ENCODE data around the gene PTCRA.

- TF ChIP-seq REST (IDR thresholded peaks at IDR 0.05; ENCODE audit: low read depth) (no peak), POLR2A (IDR thresholded peaks at IDR 0.05; ENCODE audit: borderline replicate concordance, extremely low read depth, insufficient read depth, insufficient read length) (no peak), CTCF (IDR thresholded peaks at IDR 0.05 in 2 of 3, conservative IDR thresholded peaks at IDR 0.05 in 1 of 3; ENCODE audit: borderline replicate concordance in 1 of 3, insufficient read depth in 1 of 3, low read depth in 2 of 3, low read length in 2 of 3) (no peak), EZH2 (IDR thresholded peaks at IDR 0.05) (no peak), POLR2AphosphoS5 (IDR thresholded peaks at IDR 0.05; ENCODE audit: low read depth, low read length) (no peak), ZBTB33 (IDR thresholded peaks at IDR 0.05; ENCODE audit: extremely low read depth, insufficient replicate concordance, low read length) (no peak), TCF7L2 (IDR thresholded peaks at IDR 0.05; ENCODE audit: borderline replicate concordance, extremely low read depth, insufficient read depth, insufficient read length) (no peak), RAD21 (IDR thresholded peaks at IDR 0.05; ENCODE audit: low read depth) (no peak), CEBPB (IDR thresholded peaks at IDR 0.05; ENCODE audit: low read depth) (no peak), EZH2phosphoT487 (IDR thresholded peaks at IDR 0.05; ENCODE audit: borderline replicate concordance) (no peak)
Measured at GRCh38 chr6:42938428-42938796, 22.6 kb downstream of the PTCRA start.
